HPDE6-E6E7 (cell line): ENCODE data around the gene KRT222.

ENCODE experiments used
- DNase-seq: peaks from one replicate; pipeline ENCODE4 v3.0.0; 2011; ENCODE audit warnings: missing footprints; ENCODE audit errors: extremely low spot score

Gene KRT222

GRCh38 chr17:40658396-40658795 lies 6.6 kb downstream of the KRT222 start:
- DNase-seq, result no peak

GRCh38 chr17:40651939-40652338 lies 13.0 kb downstream of the KRT222 start:
- no peak for DNase-seq

- DNase-seq, result no peak
These were observed 16.5 kb downstream of the KRT222 start for GRCh38 chr17:40648384-40648968.

GRCh38 chr17:40647624-40648383 lies 17.2 kb downstream of the KRT222 start, which contains the start of gene SMARCE1:
Gene SMARCE1, minus strand, starts transcription at chr17:40647818. Its CDS starts 2,016 bp downstream, at chr17:40645802.
- peak; percentile 63 for DNase-seq

GRCh38 chr17:40646791-40647623 lies 18.0 kb downstream of the KRT222 start:
- DNase-seq, result peak; percentile 48

GRCh38 chr17:40645943-40646342 lies 19.0 kb downstream of the KRT222 start:
- DNase-seq, result no peak

- no peak for DNase-seq
These were observed 19.7 kb downstream of the KRT222 start for GRCh38 chr17:40645291-40645690.

GRCh38 chr17:40637931-40638330 lies 27.0 kb downstream of the KRT222 start:
- no peak for DNase-seq

GRCh38 chr17:40633871-40634270 lies 31.1 kb downstream of the KRT222 start:
- DNase-seq, result no peak

GRCh38 chr17:40632216-40632615 lies 32.8 kb downstream of the KRT222 start:
- DNase-seq, result no peak

- no peak for DNase-seq
These were observed 35.1 kb downstream of the KRT222 start for GRCh38 chr17:40629842-40630241.

GRCh38 chr17:40625311-40625710 lies 39.7 kb downstream of the KRT222 start:
- DNase-seq, result no peak

GRCh38 chr17:40623419-40624210 lies 41.4 kb downstream of the KRT222 start:
- no peak for DNase-seq

- no peak for DNase-seq
These were observed 42.5 kb downstream of the KRT222 start for GRCh38 chr17:40622509-40622928.

- DNase-seq, result no peak
These were observed 43.4 kb downstream of the KRT222 start for GRCh38 chr17:40621578-40621977.

- no peak for DNase-seq
These were observed 44.0 kb downstream of the KRT222 start for GRCh38 chr17:40621019-40621418.

GRCh38 chr17:40618754-40619625 lies 46.0 kb downstream of the KRT222 start:
- DNase-seq, result no peak

GRCh38 chr17:40617678-40618240 lies 47.2 kb downstream of the KRT222 start:
- DNase-seq, result peak; percentile 42

- DNase-seq, result no peak
These were observed 48.4 kb downstream of the KRT222 start for GRCh38 chr17:40616592-40616991.

- no peak for DNase-seq
These were observed 49.0 kb downstream of the KRT222 start for GRCh38 chr17:40615841-40616476.
